HG02938 (cell line): Measurements from ENCODE around the gene GTF2IRD1.
"Not testable (repeated sequence)": the region's sequence is repeated elsewhere in the genome, so short reads cannot be mapped to it uniquely, and the experiment has no call there.

Source experiments
- ATAC-seq: cut with Tn5 transposase; IDR thresholded peaks from one replicate; pipeline ENCODE4 v1.9.1; 2021; ENCODE audit warnings: mild to moderate bottlenecking, moderate library complexity; ENCODE audit not compliant: unreplicated experiment

The GTF2IRD1 gene

GRCh38 chr7:74485611-74486010, 31.9 kb downstream of the GTF2IRD1 start:
- ATAC-seq, result no peak

GRCh38 chr7:74488518-74489030, 34.9 kb downstream of the GTF2IRD1 start:
- not testable (repeated sequence) for ATAC-seq

- no peak for ATAC-seq
Measured at GRCh38 chr7:74489997-74490945, 36.6 kb downstream of the GTF2IRD1 start.

GRCh38 chr7:74491490-74491889, 37.8 kb downstream of the GTF2IRD1 start:
- not testable (repeated sequence) for ATAC-seq

GRCh38 chr7:74493295-74493694, 39.6 kb downstream of the GTF2IRD1 start:
- ATAC-seq, result no peak

- ATAC-seq, result no peak
Measured at GRCh38 chr7:74494076-74494548, 40.4 kb downstream of the GTF2IRD1 start.

- no peak for ATAC-seq
Measured at GRCh38 chr7:74495112-74496086, 41.7 kb downstream of the GTF2IRD1 start.

- no peak for ATAC-seq
Measured at GRCh38 chr7:74496272-74496671, 42.6 kb downstream of the GTF2IRD1 start.

- ATAC-seq, result not testable (repeated sequence)
Measured at GRCh38 chr7:74496773-74497172, 43.1 kb downstream of the GTF2IRD1 start.

- no peak for ATAC-seq
Measured at GRCh38 chr7:74498354-74498753, 44.6 kb downstream of the GTF2IRD1 start.

GRCh38 chr7:74498996-74499834, 45.5 kb downstream of the GTF2IRD1 start:
- no peak for ATAC-seq

GRCh38 chr7:74499835-74500388, 46.2 kb downstream of the GTF2IRD1 start:
- ATAC-seq, result no peak

- no peak for ATAC-seq
Measured at GRCh38 chr7:74501298-74501697, 47.6 kb downstream of the GTF2IRD1 start.

- no peak for ATAC-seq
Measured at GRCh38 chr7:74502216-74502891, 48.6 kb downstream of the GTF2IRD1 start.

GRCh38 chr7:74503061-74503460, 49.4 kb downstream of the GTF2IRD1 start:
- ATAC-seq, result no peak

GRCh38 chr7:74503943-74504342, 50.2 kb downstream of the GTF2IRD1 start:
- no peak for ATAC-seq

- no peak for ATAC-seq
Measured at GRCh38 chr7:74505471-74506324, 52.0 kb downstream of the GTF2IRD1 start.

GRCh38 chr7:74506325-74506724, 52.6 kb downstream of the GTF2IRD1 start:
- ATAC-seq, result no peak
